Colonic mucosa (tissue), 4 donors: Measurements from ENCODE around the gene SULT1A2. TPM values are rescaled to one million over a fixed set of nuclear protein-coding genes. Genes with fewer than 3 reads are reported as not detected.

Source experiments
- DNase-seq: peaks from one replicate; pipeline ENCODE4 v3.0.0-alpha.2; 2020
- H3K27ac ChIP-seq: fragments of 200-600 bp; one replicate; pipeline ENCODE4 v1.8.0; 2021
- H3K27me3 ChIP-seq: fragments of 200-600 bp; one replicate; pipeline ENCODE4 v1.8.0; 2021
- H3K36me3 ChIP-seq: fragments of 200-600 bp; one replicate; pipeline ENCODE4 v1.8.0; 2021
- H3K4me1 ChIP-seq: fragments of 200-600 bp; one replicate; pipeline ENCODE4 v1.8.0; 2021; ENCODE audit warnings: mild to moderate bottlenecking
- H3K4me3 ChIP-seq: fragments of 200-600 bp; one replicate; pipeline ENCODE4 v1.8.0; 2021
- H3K9ac ChIP-seq, 2 donors: one replicate each; pipeline ENCODE4 v1.7.0; 2013; ENCODE audit warnings: control low read depth in 2 of 2, low read depth in 2 of 2, low read length in 2 of 2
- H3K9me3 ChIP-seq: fragments of 200-600 bp; one replicate; pipeline ENCODE4 v1.8.0; 2021
- CTCF ChIP-seq: fragments of 200-600 bp; IDR thresholded peaks from one replicate; pipeline ENCODE4 v1.8.0; 2022; ENCODE audit warnings: antibody characterized with exemption, mild to moderate bottlenecking
- intact Hi-C: fragments of 100-400 bp; cut with DNase I; formaldehyde crosslinking; loops from one replicate; pipeline ENCODE4 v1.14.1; 2022
- total RNA-seq, 2 donors: library from RNA; stranded (reverse); fragmentation: NEBNext Ultra II Directional in 1 of 2; extraction: Animal tissue kit (Norgen Biotek cat#: 25700) in 1 of 2; gene quantifications; one replicate each; pipeline ENCODE4 v1.2.1, GENCODE V29; 2021
- donor health status: healthy.
- donor health status: DM: no; HTN: no; CAD: no.
- donor health status: DM: no; HTN: no; CAD: no.

SULT1A2 gene
- total RNA-seq, 2 donors from 2014 or later = 7.6 to 12.6 TPM

- DNase-seq = peak; percentile 78
- peak overlapping the region; percentile 35 for H3K27ac ChIP-seq
- intact Hi-C loops = no loop called here
- H3K9me3 ChIP-seq = no peaks in the 10 kb centered on the region
- H3K4me3 ChIP-seq = no peak overlapping the region
- no peaks in the 10 kb centered on the region for H3K4me1 ChIP-seq
- no peaks in the 10 kb centered on the region for H3K27me3 ChIP-seq
- H3K9ac ChIP-seq = no peak overlapping the region
- no peak for TF ChIP-seq CTCF
- peaks cover 3% of the 10 kb centered on the region for H3K36me3 ChIP-seq
Measured at GRCh38 chr16:28585674-28586073, 11.2 kb downstream of the SULT1A2 start.

- Histone ChIP-seq H3K4me1 (no peaks in the 10 kb centered on the region), H3K36me3 (peaks cover 3% of the 10 kb centered on the region), H3K27ac (no peak overlapping the region), H3K4me3 (no peak overlapping the region), H3K9me3 (no peaks in the 10 kb centered on the region), H3K9ac (no peak overlapping the region), H3K27me3 (no peaks in the 10 kb centered on the region)
- DNase-seq = no peak
- TF ChIP-seq CTCF = no peak
- intact Hi-C loops = no loop called here
Measured at GRCh38 chr16:28580726-28581315, 16.0 kb downstream of the SULT1A2 start.

DNA sequence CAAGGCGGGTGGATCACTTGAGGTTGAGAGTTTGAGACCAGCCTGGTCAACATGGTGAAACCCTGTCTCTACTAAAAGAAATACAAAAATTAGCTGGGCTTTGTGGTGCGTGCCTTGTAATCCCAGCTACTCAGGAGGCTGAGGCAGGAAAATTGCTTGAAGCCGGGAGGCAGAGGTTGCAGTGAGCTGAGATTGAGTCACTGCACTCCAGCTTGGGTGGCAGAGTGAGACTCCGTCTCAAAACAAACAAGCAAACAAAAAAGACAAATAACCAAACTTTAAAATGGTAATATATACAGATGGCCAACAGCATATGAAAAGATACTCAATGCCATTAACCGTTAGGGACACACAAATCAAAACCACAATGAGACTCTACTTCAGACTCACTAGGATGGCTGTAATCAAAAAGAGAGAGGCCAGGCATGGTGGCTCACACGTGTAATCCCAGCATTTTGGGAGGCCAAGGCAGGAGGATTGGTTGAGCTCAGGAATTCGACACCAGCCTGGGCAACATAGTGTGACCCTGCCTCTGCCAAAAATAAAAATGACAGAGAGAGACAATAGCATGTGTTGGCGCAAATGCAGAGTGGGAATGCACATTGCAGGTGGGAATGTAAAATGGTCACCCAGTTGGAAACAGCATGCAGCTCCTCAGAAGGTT is 21.3 kb downstream of the SULT1A2 start:
- no peak for TF ChIP-seq CTCF
- Histone ChIP-seq H3K4me1 (no peaks in the 10 kb centered on the region), H3K36me3 (no peaks in the 10 kb centered on the region), H3K27ac (no peak overlapping the region), H3K9me3 (no peaks in the 10 kb centered on the region), H3K27me3 (no peaks in the 10 kb centered on the region), H3K9ac (no peak overlapping the region), H3K4me3 (no peak overlapping the region)
- DNase-seq = no peak
- intact Hi-C loops = no loop called here

- no peaks in the 10 kb centered on the region for H3K36me3 ChIP-seq
- H3K4me3 ChIP-seq = no peak overlapping the region
- H3K4me1 ChIP-seq = no peaks in the 10 kb centered on the region
- intact Hi-C loops = no loop called here
- no peak for TF ChIP-seq CTCF
- no peak overlapping the region for H3K27ac ChIP-seq
- DNase-seq = no peak
- H3K9me3 ChIP-seq = no peaks in the 10 kb centered on the region
- H3K27me3 ChIP-seq = no peaks in the 10 kb centered on the region
- no peak overlapping the region for H3K9ac ChIP-seq
Measured at GRCh38 chr16:28574925-28575324, 21.9 kb downstream of the SULT1A2 start.

- TF ChIP-seq CTCF = no peak
- Histone ChIP-seq H3K27me3 (no peaks in the 10 kb centered on the region), H3K9me3 (no peaks in the 10 kb centered on the region), H3K4me1 (no peaks in the 10 kb centered on the region), H3K9ac (no peak overlapping the region), H3K4me3 (no peak overlapping the region), H3K36me3 (no peaks in the 10 kb centered on the region), H3K27ac (no peak overlapping the region)
- no peak for DNase-seq
- intact Hi-C loops = no loop called here
Measured at GRCh38 chr16:28573738-28574718, 22.8 kb downstream of the SULT1A2 start.
